HG03175 (cell line): ENCODE data around the gene IMP3.
"Not testable (repeated sequence)": the region's sequence is repeated elsewhere in the genome, so short reads cannot be mapped to it uniquely, and the experiment has no call there.

Source experiments
- ATAC-seq: cut with Tn5 transposase; IDR thresholded peaks from one replicate; pipeline ENCODE4 v1.9.1; 2021; ENCODE audit warnings: mild to moderate bottlenecking, moderate library complexity; ENCODE audit not compliant: unreplicated experiment

Gene IMP3

DNA sequence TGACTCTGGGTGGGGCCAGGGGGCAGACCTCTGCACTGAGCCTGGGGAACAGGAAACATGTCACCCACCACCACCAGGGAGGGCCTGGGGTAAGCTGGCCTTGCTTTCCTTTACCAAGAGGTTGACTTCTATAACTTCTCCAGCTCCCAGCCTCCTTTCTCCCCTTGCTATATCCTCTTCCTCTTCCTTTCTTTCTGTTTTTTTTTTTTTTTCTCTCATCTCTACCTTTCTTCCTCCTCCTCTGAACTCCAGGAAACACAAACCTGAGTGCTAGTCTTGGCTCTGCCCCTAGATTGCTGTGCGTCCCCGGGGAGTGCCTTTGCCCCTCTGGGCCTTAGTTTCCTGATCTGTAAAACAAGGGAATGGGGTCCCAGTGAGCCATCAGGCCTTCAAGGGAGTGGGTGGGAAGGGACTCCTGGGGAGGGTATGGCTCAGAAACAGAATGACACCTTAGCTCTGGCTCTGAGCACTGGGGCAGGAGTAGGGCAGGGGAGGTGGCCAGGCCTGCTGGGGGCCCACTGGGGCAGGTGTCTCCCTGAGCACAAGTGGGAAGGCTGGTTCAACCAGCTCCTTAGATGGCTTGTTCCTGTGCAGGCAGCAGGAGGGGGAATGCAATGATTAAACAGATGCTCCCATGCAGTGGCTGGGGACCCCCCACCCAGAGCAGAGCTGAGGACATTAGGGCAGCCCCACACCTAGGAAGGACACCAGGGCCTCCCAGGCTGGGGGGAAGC is 12.0 kb upstream of the IMP3 start:
- no peak for ATAC-seq

DNA sequence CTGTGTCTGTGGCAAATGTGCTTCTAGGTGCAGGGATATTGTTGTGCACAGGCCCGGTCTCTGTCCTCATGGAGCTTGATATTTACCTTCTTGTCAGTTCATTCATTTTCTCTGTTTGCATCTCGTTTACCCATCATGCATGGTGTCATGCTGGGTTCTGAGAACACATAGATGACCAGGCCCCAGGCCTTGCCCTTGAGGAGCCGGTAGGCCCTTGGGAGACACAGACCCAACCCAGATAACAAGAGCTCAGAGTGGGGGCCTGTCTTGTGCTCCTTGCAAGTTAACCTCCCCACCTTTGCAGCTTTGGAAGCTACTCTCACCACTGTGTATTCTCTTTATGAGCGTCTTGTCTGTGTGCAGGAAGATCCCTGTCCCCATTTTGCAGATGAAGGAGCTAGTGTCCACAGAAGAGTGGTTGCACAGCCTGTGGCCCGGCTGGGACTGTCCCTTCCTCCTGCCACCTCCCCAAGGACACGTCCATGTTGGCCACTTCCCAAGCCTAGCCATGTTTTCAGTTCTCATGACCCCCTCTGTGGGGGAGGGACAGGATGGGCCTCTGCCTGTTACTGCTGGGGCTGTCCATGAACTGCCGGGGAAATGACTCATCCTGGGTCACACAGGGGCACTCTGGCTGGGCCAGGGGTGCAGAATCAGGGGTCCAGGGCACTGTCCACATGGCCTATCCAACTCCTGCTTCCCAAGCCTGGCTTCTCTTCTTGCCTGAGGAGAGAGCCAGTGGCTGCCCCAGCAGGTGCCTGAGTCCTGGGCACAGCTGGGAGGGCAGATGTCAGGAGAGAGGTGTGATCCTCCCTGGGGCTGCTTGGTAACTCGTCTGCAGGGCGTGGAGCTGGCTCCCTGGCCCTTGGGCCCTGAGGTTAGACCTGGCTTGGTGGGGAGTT is 11.1 kb upstream of the IMP3 start:
- ATAC-seq, result no peak

DNA sequence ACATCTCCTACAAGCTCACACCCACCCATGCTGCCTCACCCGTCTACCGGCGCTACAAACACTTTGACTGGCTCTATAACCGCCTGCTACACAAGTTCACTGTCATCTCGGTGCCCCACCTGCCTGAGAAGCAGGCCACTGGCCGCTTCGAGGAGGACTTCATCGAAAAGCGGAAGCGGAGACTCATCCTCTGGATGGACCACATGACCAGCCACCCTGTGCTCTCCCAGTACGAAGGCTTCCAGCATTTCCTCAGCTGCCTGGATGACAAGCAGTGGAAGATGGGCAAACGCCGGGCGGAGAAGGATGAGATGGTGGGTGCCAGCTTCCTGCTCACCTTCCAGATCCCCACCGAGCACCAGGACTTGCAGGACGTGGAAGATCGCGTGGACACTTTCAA is 9.8 kb upstream of the IMP3 start:
- ATAC-seq, result no peak

DNA sequence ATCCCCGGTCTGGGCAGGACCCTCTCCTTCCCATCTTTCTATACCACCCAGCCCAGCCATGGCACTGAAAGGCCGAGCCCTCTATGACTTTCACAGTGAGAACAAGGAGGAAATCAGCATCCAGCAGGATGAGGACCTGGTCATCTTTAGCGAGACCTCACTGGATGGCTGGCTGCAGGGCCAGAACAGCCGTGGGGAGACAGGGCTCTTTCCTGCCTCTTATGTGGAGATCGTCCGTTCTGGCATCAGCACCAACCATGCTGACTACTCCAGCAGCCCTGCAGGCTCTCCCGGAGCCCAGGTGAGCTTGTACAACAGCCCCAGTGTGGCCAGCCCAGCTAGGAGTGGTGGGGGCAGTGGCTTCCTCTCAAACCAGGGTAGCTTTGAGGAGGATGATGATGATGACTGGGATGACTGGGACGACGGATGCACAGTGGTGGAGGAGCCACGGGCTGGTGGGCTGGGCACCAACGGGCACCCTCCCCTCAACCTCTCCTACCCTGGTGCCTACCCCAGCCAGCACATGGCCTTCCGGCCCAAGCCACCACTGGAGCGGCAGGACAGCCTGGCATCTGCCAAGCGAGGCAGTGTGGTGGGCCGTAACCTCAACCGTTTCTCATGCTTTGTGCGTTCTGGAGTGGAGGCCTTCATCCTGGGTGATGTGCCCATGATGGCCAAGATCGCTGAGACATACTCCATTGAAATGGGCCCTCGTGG is 9.2 kb upstream of the IMP3 start:
- ATAC-seq, result no peak

DNA sequence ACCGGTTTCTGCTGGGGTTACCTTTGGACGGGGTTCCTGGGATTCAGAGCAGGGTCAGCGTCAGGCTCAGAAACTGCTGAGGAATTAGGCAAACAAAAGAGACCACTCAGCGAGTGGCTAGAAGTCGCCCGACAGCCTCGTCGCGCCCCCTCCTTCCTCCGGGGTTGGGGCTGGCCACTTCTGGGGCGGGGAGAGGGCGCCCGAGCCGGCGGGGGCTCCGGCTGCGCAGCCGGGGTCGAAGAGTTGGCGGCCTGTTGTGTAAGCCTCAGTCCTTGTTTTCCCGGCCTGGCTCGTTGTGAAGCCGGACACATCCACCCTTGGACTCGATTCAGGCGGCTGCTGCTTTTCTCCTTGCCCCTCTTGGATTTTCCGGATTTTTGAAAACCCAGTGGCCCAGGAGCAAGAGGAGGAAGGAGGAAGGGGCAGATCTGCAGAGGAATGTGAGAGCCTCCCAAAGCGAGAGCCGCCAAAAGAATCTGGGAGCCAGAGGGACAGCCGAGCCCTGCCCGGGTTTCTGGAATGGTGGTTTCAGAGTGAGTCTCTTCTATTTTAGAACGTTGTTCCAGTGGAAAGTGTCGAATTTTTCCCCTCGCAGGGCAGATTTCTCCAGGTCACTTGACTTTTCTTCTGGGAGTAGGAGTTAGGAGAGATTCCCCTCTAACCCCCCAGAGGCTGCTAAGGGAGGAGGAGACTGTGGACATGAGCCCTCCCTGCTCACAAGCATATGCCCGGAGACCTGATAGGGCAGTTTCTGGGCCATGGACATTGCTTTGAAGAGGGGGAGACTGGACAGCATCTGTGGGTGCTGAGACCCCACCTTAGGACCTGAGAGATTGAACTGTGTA is 8.4 kb upstream of the IMP3 start:
- no peak for ATAC-seq

DNA sequence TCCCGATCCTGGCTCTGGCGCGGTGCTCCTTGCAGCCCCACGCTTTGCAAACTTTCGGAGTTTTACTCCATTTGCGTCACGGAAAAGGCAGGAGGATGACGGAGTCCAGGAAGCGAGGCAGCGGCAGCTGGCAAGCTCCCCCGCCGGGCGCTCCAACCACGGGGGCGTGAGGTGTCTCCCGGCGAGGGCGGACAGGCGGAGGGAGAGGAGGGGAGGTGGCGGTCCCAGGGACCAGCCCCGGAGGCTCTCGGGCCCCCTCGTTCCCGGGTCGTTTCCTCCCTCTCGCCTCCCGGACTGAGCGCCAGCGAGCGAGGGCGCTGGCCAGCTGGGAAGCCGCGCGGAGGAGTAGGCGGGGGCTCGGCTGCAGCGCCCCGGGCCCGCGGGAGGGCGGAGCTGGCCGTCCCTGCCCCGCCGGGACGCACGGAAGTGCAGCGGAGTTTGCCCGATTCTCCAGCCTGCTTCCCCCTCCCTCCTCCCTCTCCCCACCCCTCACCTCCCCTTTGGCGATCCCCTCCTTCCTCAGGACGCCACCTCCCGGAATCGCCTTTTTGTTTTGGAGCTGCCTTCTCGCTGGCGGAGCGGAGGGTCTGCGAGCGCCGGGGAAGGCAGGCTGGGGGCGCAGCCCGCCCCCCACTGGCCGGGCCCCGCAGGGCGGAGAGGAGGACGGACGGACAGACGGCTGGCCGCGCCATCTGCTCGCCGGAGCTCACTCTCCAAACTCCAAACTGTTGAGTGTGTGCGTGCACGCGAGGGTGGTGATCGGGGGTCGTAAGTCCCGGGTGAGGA is 7.5 kb upstream of the IMP3 start, which contains the start of gene SNX33:
SNX33 (plus strand) TSS at position 543 of the 786 bp plus-strand sequence. CDS start 1,191 bp downstream, outside the sequence.
- peak; percentile 48 for ATAC-seq

DNA sequence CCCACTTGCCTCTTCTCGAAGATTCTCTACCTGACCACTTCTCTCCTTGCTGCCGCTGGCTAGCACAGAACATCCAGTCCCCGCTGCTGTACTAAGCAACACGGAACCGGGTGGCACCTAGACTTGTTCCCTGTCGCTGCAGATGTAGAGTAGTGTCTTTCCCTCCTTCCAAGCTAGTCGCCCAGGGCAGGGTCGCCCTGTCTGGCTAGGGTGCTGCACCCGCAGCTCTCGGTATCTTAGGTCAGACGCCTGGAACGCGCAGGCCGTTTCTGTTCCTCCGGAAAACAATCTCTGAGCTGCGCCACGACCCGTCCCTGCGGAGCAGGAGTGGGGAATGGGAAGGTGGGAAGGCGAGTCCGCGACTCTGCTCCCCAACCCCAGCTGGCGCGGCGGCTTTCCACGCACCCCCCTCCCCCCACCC is 6.9 kb upstream of the IMP3 start:
- ATAC-seq, result no peak

DNA sequence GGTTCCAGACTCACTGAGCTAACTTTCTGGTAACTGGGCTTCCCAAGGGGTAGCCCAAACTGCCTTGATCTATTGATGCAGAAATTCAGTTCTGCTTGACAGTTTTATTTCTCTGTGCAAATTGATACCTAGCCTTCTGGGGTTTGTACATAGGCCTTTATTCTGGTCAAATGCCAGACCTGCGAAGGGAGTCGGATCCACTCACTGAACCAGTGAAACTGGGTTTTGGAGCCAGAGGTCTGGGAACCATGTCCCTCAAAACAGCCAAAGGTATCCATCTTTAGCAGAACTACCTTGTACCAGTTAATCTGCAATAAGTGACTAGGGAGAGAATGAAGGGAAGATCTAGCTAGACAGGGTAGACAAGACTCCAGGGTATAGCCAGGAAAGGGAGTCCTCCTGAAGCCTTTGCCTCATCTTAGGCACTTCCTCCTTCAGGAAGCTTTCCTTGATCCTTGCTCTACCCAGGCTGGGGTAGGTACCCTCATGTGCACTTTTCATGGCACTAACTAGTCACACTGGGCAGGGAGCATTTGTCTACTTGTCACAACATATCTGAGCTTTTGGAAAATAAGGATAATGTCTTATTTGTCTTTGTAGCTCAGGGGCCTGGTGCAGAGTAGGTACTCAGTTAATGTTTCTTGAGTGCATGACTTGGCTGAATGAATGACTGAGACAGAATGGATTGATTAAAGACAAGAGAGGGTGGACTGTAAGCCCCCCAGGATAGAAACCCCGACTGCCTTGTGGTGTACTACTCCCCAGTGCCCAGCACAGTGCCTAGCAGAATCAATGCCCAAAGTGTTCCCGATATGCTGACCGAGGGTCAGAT is 6.3 kb upstream of the IMP3 start:
- no peak for ATAC-seq

DNA sequence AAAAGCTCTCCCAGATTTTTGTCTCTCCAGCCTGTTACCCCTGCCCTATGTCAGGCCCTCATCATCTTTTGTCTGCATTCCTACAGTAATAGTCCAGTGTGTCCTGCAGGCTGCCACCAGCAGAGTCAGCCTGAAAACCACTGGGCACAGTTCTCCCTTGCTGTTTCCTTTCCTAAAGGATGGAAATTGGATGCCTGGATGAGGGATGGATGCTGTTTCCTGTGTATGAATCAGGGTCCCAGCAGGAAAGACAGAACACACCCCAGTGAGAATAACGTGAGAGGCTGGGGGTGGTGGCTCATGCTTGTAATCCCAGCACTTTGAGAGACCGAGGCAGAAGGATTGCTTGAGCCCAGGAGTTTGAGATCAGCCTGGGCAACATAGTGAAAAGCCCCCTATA is 4.4 kb upstream of the IMP3 start:
- no peak for ATAC-seq

DNA sequence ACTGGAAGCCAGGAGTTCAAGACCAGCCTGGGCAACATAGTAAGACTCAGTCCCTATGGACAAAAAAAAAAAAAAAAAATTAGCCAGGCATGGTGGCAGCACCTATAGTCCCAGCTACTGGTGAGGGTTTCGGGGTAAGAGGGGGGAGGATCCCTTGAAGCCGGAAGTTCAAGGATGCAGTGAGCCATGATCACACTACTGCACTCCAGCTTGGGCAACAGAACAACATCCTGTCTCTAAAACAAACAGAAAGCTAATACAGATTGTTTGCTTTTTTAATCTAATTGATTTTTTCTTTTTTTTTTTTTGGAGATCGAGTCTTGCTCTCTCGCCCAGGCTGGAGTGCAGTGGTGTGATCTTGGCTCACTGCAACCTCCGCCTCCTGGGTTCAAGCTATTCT is 1.6 kb upstream of the IMP3 start:
- ATAC-seq, result no peak

DNA sequence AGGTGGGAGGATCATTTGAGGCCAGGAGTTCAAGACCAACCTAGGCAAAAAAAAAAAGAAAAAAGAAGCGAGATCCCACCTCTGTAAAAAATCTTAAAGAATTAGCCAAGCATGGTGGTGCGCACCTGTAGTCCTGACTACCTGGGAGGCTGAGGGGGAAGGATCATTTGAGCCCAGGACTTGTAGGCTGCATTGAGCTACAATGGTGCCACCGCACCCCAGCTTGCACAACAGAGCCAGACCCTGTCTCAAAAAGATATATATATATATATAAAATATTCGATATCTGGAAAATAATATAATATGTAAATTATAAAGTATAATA is 1.1 kb upstream of the IMP3 start:
- ATAC-seq, result no peak

DNA sequence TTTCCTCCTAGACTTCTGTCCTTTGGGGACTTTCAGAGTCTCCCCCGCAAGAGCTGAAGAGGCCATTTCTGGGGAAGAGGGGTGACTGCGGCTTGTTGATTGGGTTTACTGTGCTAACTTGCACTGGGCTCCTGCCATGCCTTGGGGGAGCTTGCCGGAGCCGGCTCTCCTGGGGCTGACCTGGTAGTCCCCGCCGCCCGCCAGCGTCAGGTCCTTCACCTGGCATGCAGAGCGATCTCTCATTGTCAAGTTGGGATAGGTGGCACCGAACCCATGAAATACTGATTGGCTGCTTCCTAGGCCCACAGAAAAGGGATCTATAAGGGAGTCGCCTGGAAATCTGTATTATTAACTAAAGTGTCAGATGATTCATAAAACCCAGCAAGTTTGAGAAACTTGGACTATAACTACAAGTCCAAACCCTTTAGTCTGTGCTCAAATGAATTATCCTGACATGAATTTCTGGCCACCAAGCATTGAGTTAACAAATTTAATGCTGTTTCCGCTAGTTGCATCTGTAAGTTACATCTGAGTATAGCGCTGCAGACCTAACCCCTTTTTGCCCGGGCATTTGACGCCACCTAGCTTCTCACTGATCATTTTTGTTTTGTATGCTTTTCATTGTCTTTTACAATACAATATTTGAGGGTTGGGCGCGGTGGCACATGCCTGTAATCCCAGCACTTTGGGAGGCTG is 607 bp upstream of the IMP3 start:
- ATAC-seq, result peak; percentile 26

DNA sequence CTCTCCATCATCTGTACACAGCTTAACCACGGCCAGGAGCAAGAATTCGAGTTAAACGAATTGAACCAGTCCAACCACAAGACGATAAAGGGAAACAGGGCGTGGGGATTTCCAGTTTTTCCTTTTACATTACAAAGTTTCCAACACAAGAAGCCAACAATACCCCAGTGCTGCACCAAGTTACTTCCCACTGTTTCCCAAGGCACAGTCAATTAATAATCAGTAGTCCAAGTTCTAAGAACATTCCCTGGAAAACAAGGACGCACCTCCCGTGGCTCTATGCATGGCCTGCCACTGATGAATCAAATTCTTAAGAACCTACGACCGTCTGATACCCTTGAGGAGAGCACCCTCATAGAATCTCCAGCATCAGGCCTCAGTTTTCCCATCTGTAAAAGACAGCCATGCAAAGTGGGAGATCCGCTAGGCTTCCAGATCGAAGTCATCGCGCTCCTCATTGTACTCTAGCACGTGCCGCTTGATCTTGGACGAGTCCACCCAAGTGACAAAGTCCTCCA is 774 bp downstream of the IMP3 start:
- ATAC-seq, result no peak

DNA sequence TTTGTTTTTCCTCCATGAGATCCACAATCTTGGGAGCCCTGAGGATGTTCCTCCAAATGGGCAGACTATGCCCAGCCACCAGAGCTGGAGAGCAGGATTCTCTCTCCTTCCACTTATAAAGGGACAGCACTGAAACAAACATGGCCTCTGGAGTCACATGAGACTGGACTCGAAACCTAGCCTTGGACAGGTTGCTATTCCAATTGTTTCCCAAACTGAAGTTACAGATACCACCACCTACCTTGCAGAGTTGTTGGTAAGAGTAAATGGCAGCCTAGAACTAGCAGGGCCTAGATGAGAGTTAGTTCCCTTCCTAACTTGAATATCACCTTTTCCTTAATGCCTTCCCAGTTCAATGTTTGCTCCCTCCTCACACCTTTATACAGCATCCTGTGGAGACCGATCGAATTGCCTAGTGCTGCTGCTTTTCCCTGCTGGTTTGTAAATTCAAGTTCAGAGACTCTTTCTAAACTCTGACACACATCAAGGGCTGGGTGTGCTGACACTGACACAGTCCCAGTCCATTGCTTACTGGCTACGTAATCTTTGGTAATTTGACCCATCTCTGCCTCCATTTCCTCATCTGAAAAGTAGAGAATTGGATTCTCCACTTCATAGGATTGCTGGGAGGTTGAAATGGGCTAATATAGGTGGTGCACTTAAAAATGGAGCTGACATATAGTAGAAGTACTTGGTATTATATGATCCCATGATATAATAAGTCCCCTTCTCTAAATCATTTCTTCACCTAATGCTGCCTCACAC is 2.6 kb downstream of the IMP3 start:
- ATAC-seq, result no peak

DNA sequence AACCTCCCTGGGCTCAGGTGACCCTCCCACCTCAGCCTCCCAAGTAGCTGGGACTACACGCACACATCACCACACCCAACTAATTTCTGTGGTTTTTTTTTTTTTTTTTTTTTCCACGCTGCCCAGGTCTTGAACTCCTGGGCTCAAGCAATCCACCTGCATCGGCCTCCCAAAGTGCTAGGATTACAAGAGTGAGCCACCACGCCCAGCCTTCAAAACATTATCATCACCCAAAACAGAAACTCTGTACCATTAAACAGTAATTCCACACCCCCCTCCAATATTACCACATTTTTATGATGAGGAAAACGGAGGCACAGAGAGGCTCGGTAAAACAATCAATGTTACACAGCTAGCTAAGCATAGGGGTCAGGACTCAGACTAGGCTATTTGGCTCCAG is 4.0 kb downstream of the IMP3 start:
- no peak for ATAC-seq

DNA sequence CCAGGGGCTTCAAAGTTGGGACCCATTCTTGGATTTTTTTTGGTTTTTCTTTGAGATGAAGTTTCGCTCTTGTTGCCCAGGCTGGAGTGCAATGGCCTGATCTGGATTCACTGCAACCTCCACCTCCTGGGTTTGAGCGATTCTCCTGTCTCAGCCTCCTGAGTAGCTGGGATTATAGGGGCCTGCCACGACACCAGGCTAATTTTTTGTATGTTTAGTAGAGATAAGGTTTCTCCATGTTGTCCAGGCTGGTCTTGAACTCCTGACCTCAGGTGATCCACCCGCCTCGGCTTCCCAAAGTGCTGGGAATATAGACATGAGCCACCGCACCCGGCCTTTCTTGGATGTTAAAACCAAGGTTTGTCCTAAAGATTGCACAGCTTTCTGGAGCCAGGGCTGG is 6.1 kb downstream of the IMP3 start:
- ATAC-seq, result not testable (repeated sequence)

DNA sequence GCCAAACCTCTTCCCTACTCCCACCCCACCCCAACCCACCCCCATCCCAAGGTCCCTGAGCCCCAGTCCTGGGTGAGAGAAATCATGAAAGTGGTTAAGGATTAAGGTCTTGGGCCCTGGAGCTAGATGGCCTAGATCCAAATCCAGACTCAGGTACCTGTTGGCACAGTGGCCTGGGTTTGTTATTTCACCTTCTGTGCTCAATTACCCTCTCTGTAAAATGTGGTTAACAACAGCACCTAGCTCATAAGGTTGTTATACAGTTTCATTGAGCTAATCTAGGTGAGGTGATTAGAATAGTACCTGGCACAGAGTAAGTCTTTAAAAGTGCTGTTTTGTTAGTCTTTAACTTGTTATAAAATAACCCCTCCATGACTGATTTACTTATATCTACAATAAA is 8.1 kb downstream of the IMP3 start:
- no peak for ATAC-seq
